HepG2 (cell line): Measurements from ENCODE around the gene CAND1. TPM values are rescaled to one million over a fixed set of nuclear protein-coding genes. Genes with fewer than 3 reads are reported as not detected.

Source experiments
- ATAC-seq: fragments of 200-7000 bp; cut with Tn5 transposase; 3 replicates; pipeline ENCODE4 v1.9.1; 2020; ENCODE audit warnings: mild to moderate bottlenecking, moderate library complexity
- BruUV-seq: library from RNA; stranded (reverse); fragments of 400-500 nt; replicated peaks from 2 replicates; lab custom pipeline; 2021; lab: Mats Ljungman, UMichigan
- CTCF ChIA-PET: fragments of 300-600 bp; formaldehyde crosslinking; extraction: SDS; loops from one replicate; lab custom pipeline; 2021; ENCODE audit warnings: low total read pairs, inconsistent platforms, low intra/inter-chr PET ratio; lab: Yijun Ruan, JAX
- POLR2A ChIA-PET: fragments of 350-600 bp; sonication (Branson Sonifier 250); formaldehyde crosslinking; loops from one replicate; lab custom pipeline; 2020; ENCODE audit warnings: antibody characterized with exemption, inconsistent platforms; lab: Yijun Ruan, JAX
- DNase-seq: peaks from one replicate; pipeline ENCODE4 v3.0.0-alpha.2; 2015; ENCODE audit warnings: low spot score
- FAIRE-seq: peaks from 3 replicates; lab custom pipeline; 2011; peaks lifted over from hg19 to GRCh38; lab: Jason Lieb, UNC
- H2AFZ ChIP-seq: one replicate; pipeline ENCODE4 v1.6.1; 2011; ENCODE audit warnings: low read length, inconsistent platforms
- H3K27ac ChIP-seq: fragments of 300-600 bp; 3 replicates; pipeline ENCODE4 v1.8.0; 2011; ENCODE audit warnings: mixed run types, mild to moderate bottlenecking, mixed read lengths, low read length, inconsistent platforms; ENCODE audit not compliant: insufficient read depth; ENCODE audit errors: extremely low read length
- H3K27me3 ChIP-seq, 2 experiments: fragments of 200-600 bp in 1 of 2; 2 replicates in 1 of 2; 3 replicates in 1 of 2; pipeline versions ENCODE4 v1.6.0 to v1.8.0; 2011; ENCODE audit warnings: low read length in 2 of 2, mild to moderate bottlenecking in 2 of 2, moderate library complexity in 2 of 2, inconsistent platforms in 1 of 2; ENCODE audit not compliant: insufficient read depth in 2 of 2, control insufficient read depth in 1 of 2
- H3K36me3 ChIP-seq, 2 experiments: fragments of 200-600 bp in 1 of 2; replicated peaks in 1 of 2; 2 replicates in 1 of 2; 3 replicates in 1 of 2; pipeline versions ENCODE4 v1.5.1 to v1.8.0; 2011; ENCODE audit warnings: low read length in 2 of 2, inconsistent platforms in 1 of 2; ENCODE audit not compliant: insufficient read depth in 2 of 2, control insufficient read depth in 1 of 2
- H3K4me1 ChIP-seq: 2 replicates; pipeline ENCODE4 v1.5.1; 2012; ENCODE audit warnings: low read length, inconsistent platforms; ENCODE audit not compliant: insufficient read depth
- H3K4me2 ChIP-seq: 2 replicates; pipeline ENCODE4 v1.6.0; 2011; ENCODE audit warnings: low read depth, low read length, inconsistent platforms
- H3K4me3 ChIP-seq, 3 experiments: fragments of 200-600 bp in 1 of 3; sonication (generic), shearing (Covaris generic) in 1 of 3; replicated peaks in 1 of 3; 2 replicates each; pipeline ENCODE4 v1.5.1; 2011 to 2016; ENCODE audit warnings: low read length in 3 of 3, inconsistent platforms in 2 of 3, low read depth in 2 of 3, mild to moderate bottlenecking in 2 of 3, control low read depth in 1 of 3, mixed read lengths in 1 of 3; ENCODE audit not compliant: insufficient read depth in 1 of 3
- H3K79me2 ChIP-seq: one replicate; pipeline ENCODE4 v1.6.1; 2011; ENCODE audit warnings: low read length, inconsistent platforms; ENCODE audit not compliant: insufficient read depth
- H3K9ac ChIP-seq: 2 replicates; pipeline ENCODE4 v1.6.0; 2011; ENCODE audit warnings: mild to moderate bottlenecking, low read depth, low read length, inconsistent platforms; ENCODE audit not compliant: insufficient read depth
- H3K9me3 ChIP-seq: 2 replicates; pipeline ENCODE4 v1.5.1; 2012; ENCODE audit warnings: mild to moderate bottlenecking, low read length
- H4K20me1 ChIP-seq: 2 replicates; pipeline ENCODE4 v1.6.0; 2011; ENCODE audit warnings: inconsistent platforms, mild to moderate bottlenecking, low read length, moderate library complexity; ENCODE audit not compliant: insufficient read depth
- ARID4A ChIP-seq: sonication (generic); formaldehyde crosslinking; IDR thresholded peaks from 2 replicates; pipeline ENCODE4 v1.5.0; 2020; ENCODE audit warnings: mild to moderate bottlenecking, missing genetic modification reagents, borderline replicate concordance
- NFATC3 ChIP-seq: sonication (generic); formaldehyde crosslinking; IDR thresholded peaks from 2 replicates; pipeline ENCODE4 v1.5.1; 2020; ENCODE audit warnings: mild to moderate bottlenecking, missing genetic modification reagents
- NR2C2 ChIP-seq: sonication (generic); formaldehyde crosslinking; IDR thresholded peaks from 2 replicates; pipeline ENCODE4 v1.4.0; 2020; ENCODE audit warnings: missing genetic modification reagents, mild to moderate bottlenecking, moderate library complexity, borderline replicate concordance
- SMAD1 ChIP-seq: sonication (generic); formaldehyde crosslinking; IDR thresholded peaks from 2 replicates; pipeline ENCODE4 v1.4.0; 2020; ENCODE audit warnings: missing genetic modification reagents, low read depth, mild to moderate bottlenecking, borderline replicate concordance
- SSRP1 ChIP-seq: IDR thresholded peaks from 2 replicates; pipeline ENCODE4 v1.6.1; 2016; ENCODE audit warnings: control low read depth
- TBL1XR1 ChIP-seq: fragments of 150-350 bp; IDR thresholded peaks from 2 replicates; pipeline ENCODE4 v1.6.1; 2014; ENCODE audit warnings: borderline replicate concordance, low read length; ENCODE audit not compliant: partially characterized antibody
- TOE1 ChIP-seq: sonication (generic); formaldehyde crosslinking; IDR thresholded peaks from 2 replicates; pipeline ENCODE4 v1.4.0; 2020; ENCODE audit warnings: mild to moderate bottlenecking, missing genetic modification reagents
- ZBTB8A ChIP-seq: sonication (generic); formaldehyde crosslinking; IDR thresholded peaks from 2 replicates; pipeline ENCODE4 v1.4.0; 2020; ENCODE audit warnings: mild to moderate bottlenecking, low read depth, missing genetic modification reagents, borderline replicate concordance
- WGBS: methylation state at CpG from one replicate; pipeline ENCODE4 v1.1.6; 2017; ENCODE audit warnings: low lambda C conversion rate; 5-methylcytosine and 5-hydroxymethylcytosine counted together
- in situ Hi-C: cut with HindIII; loops from 2 replicates; pipeline ENCODE4 v1.10.0; 2017; ENCODE audit warnings: low pct_unique_long_range_greater_than_20kb; ENCODE audit not compliant: extremely low pct_ligation_motif_present
- intact Hi-C: fragments of 100-400 bp; cut with micrococcal nuclease; formaldehyde crosslinking; loops from one replicate; pipeline ENCODE4 v1.10.0; 2022; ENCODE audit not compliant: unreplicated experiment
- polyA plus RNA-seq, 8 experiments: library from polyadenylated mRNA; depleted of rRNA in 3 of 8; stranded (reverse) in 7 of 8; unstranded in 1 of 8; fragments of >200 nt; fragmentation: Illumina TruSeq in 4 of 8; extraction: Trizol in 4 of 8; gene quantifications; 2 replicates each; pipeline versions ENCODE4 v1.2.1 to v1.2.3, GENCODE V29; 2011 to 2016; ENCODE audit warnings: low read depth in 4 of 8, missing spikeins in 1 of 8, mixed read lengths in 1 of 8; ENCODE audit not compliant: insufficient read depth in 1 of 8
- total RNA-seq, 5 experiments: library from RNA; depleted of rRNA; stranded (reverse); fragments of >200 nt; fragmentation: Illumina TruSeq; extraction: Trizol; gene quantifications; 2 replicates each; pipeline ENCODE4 v1.2.3, GENCODE V29; 2016; ENCODE audit warnings: low read depth in 1 of 5

CAND1 gene
- total and polyA plus RNA-seq, 2 of the 13 experiments (the other 11 are each of a cell fraction or from before 2014, with no cell fraction given), result 56.2 to 138 TPM

GRCh38 chr12:67352682-67353081, 83.5 kb downstream of the CAND1 start:
- H2AFZ ChIP-seq, result no peak overlapping the region
- CTCF ChIA-PET, result no interaction called here
- BruUV-seq, result no TSS peak
- peaks cover 5% of the 10 kb centered on the region; the same call in 1 of the 2 replicates for H3K4me1 ChIP-seq
- DNase-seq (no peak), FAIRE-seq (no peak), ATAC-seq (no peak)
- no peaks in the 10 kb centered on the region for H3K27me3 ChIP-seq
- no peaks in the 10 kb centered on the region for H3K79me2 ChIP-seq
- no peak overlapping the region for H3K4me2 ChIP-seq
- intact Hi-C loops, result no loop called here
- TF ChIP-seq TBL1XR1 (no peak), ARID4A (CRISPR knock-in tag) (no peak), SMAD1 (no peak), NFATC3 (no peak), NR2C2 (no peak), ZBTB8A (CRISPR knock-in tag) (no peak), TOE1 (CRISPR knock-in tag) (no peak), SSRP1 (no peak)
- POLR2A ChIA-PET, result no interaction called here
- no peak overlapping the region for H3K9ac ChIP-seq
- 8% methylated on average over 2 of the region's 2 CpGs for WGBS
- no peaks in the 10 kb centered on the region for H3K36me3 ChIP-seq
- H3K27ac ChIP-seq, result no peak overlapping the region
- H3K9me3 ChIP-seq, result no peaks in the 10 kb centered on the region
- in situ Hi-C loops, result no loop called here
- no peak overlapping the region for H3K4me3 ChIP-seq
- H4K20me1 ChIP-seq, result no peaks in the 10 kb centered on the region
